NCI-H748 (cell line): Measurements from ENCODE around the gene MEA1.

Experiments used
- DNase-seq: peaks from one replicate; lab custom pipeline; 2025; ENCODE audit not compliant: unreplicated experiment; lab: John Stamatoyannopoulos, UW

MEA1 gene

GRCh38 chr6:43040542-43041257 is 27.0 kb upstream of the MEA1 start:
- no peak for DNase-seq

- no peak for DNase-seq
These were observed 25.0 kb upstream of the MEA1 start for GRCh38 chr6:43038727-43039126.

GRCh38 chr6:43037706-43038105 is 24.0 kb upstream of the MEA1 start:
- DNase-seq: no peak

- no peak for DNase-seq
These were observed 23.5 kb upstream of the MEA1 start for GRCh38 chr6:43037197-43037596.

GRCh38 chr6:43036712-43037111 is 23.0 kb upstream of the MEA1 start:
- no peak for DNase-seq

GRCh38 chr6:43035495-43036194 is 21.9 kb upstream of the MEA1 start:
- no peak for DNase-seq

GRCh38 chr6:43034190-43034525 is 20.4 kb upstream of the MEA1 start:
- DNase-seq: no peak

- no peak for DNase-seq
These were observed 19.9 kb upstream of the MEA1 start for GRCh38 chr6:43033496-43034189.

GRCh38 chr6:43032326-43032725 is 18.6 kb upstream of the MEA1 start:
- DNase-seq: no peak

- no peak for DNase-seq
These were observed 15.4 kb upstream of the MEA1 start for GRCh38 chr6:43029120-43029519.

- DNase-seq: no peak
These were observed 12.6 kb upstream of the MEA1 start for GRCh38 chr6:43026365-43026764.

- no peak for DNase-seq
These were observed 10.7 kb upstream of the MEA1 start for GRCh38 chr6:43024436-43024835.

- DNase-seq: peak; percentile 87
These were observed 7.7 kb upstream of the MEA1 start, which contains the start of gene RRP36 for GRCh38 chr6:43021270-43022047. RRP36 (plus strand) TSS chr6:43021623; CDS start chr6:43021655, 32 bp downstream.

GRCh38 chr6:43020847-43021246 is 7.1 kb upstream of the MEA1 start:
- DNase-seq: peak; percentile 49

- no peak for DNase-seq
These were observed 6.4 kb upstream of the MEA1 start for GRCh38 chr6:43020052-43020705.

- no peak for DNase-seq
These were observed 5.4 kb upstream of the MEA1 start for GRCh38 chr6:43019152-43019551.

GRCh38 chr6:43016943-43017334 is 3.2 kb upstream of the MEA1 start:
- DNase-seq: no peak

GRCh38 chr6:43016176-43016942 is 2.6 kb upstream of the MEA1 start:
- DNase-seq: no peak

GRCh38 chr6:43014434-43014909 is 726 bp upstream of the MEA1 start:
- peak; percentile 61 for DNase-seq
